ENCODE data around the gene HSD3B1.

- TF ChIP-seq CTCF (IDR thresholded peaks at IDR 0.05) (no peak), POLR2A (IDR thresholded peaks at IDR 0.05) (no peak)
Observed at GRCh38 chr1:119466445-119466844, 40.6 kb upstream of the HSD3B1 start.

Data from thyroid gland (tissue), 4 donors.